SH-SY5Y (cell line): Measurements from ENCODE around the gene RBM19.

Experiments
- GATA2 ChIP-seq: IDR thresholded peaks from 2 replicates; pipeline ENCODE4 v1.6.1; 2011; ENCODE audit warnings: mild to moderate bottlenecking, low read depth, low read length
- GATA3 ChIP-seq: IDR thresholded peaks from 2 replicates; pipeline ENCODE4 v1.6.1; 2011; ENCODE audit warnings: low read depth, mild to moderate bottlenecking, low read length, moderate library complexity

DNA sequence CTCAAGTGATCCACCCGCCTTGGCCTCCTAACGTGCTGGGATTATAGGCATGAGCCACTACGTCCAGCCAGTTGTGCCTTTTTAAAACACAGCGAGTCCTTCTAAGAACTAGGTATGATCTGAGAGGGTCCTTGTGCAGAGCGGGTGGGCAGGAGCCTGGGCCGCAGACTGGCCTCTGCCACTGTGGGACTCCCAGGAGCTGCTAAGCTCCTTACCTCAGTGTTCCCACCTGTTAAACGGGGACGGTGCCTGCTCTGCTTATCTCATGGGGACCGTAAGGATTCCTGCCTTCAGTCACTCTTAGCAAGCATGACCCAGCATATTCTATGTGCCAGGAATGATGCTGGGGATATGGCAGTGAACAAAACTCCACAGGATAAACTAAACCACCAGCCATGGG lies 136.9 kb downstream of the RBM19 start:
- TF ChIP-seq GATA2, result no peak
- TF ChIP-seq GATA3, result no peak
